ENCODE measurements around the gene STK39. TPM values are rescaled to one million over a fixed set of nuclear protein-coding genes. Genes with fewer than 3 reads are reported as not detected.

Gene STK39
- polyA plus RNA-seq, 1 donor from 2014 or later = 9.5 TPM

GRCh38 chr2:168086851-168087250 is 160.5 kb downstream of the STK39 start:
- Histone ChIP-seq H3F3A (ENCODE audit: insufficient read depth, low read length, poor library complexity, severe bottlenecking) (no peaks in the 10 kb centered on the region), H3K79me2 (replicated peaks; ENCODE audit: insufficient read depth, low read length) (no peaks in the 10 kb centered on the region), H3K9me2 (ENCODE audit: insufficient read depth, low read length) (no peaks in the 10 kb centered on the region), H3K4me3 (ENCODE audit: low read length) (no peak overlapping the region), H2AFZ (ENCODE audit: low read depth, low read length) (no peak overlapping the region), H3K27me3 (ENCODE audit: insufficient read depth, low read depth, low read length) (no peaks in the 10 kb centered on the region), H3K9me3 (ENCODE audit: low read length) (no peaks in the 10 kb centered on the region), H4K20me1 (ENCODE audit: insufficient read depth) (no peaks in the 10 kb centered on the region), H3K27ac (ENCODE audit: low read length) (no peak overlapping the region), H3K36me3 (ENCODE audit: insufficient read depth, low read length) (no peaks in the 10 kb centered on the region), H3K4me2 (ENCODE audit: low read length) (no peak overlapping the region), H3K9ac (ENCODE audit: low read length) (no peak overlapping the region)
- no peak for TF ChIP-seq POLR2AphosphoS5 (IDR thresholded peaks at IDR 0.05)
- TF ChIP-seq EZH2 (IDR thresholded peaks at IDR 0.05; ENCODE audit: borderline replicate concordance, insufficient read depth, low read length, poor library complexity, severe bottlenecking) = no peak
- no peak for TF ChIP-seq EP300 (conservative IDR thresholded peaks at IDR 0.05; ENCODE audit: poor library complexity, severe bottlenecking)
- TF ChIP-seq TAF1 (IDR thresholded peaks at IDR 0.05; ENCODE audit: low read depth) = no peak
- TF ChIP-seq CTCF (IDR thresholded peaks at IDR 0.05; ENCODE audit: poor library complexity, severe bottlenecking) = no peak
- TF ChIP-seq MXI1 (conservative IDR thresholded peaks at IDR 0.05; ENCODE audit: poor library complexity, severe bottlenecking) = no peak
- TF ChIP-seq RAD21 (conservative IDR thresholded peaks at IDR 0.05) = no peak
- TF ChIP-seq SMC3 (conservative IDR thresholded peaks at IDR 0.05; ENCODE audit: poor library complexity) = no peak
- no peak for TF ChIP-seq REST (IDR thresholded peaks at IDR 0.05; ENCODE audit: borderline replicate concordance)

GRCh38 chr2:168085801-168086361 is 161.5 kb downstream of the STK39 start:
- Histone ChIP-seq H3K4me2 (ENCODE audit: low read length) (no peak overlapping the region), H3K9me2 (ENCODE audit: insufficient read depth, low read length) (no peaks in the 10 kb centered on the region), H3K27me3 (ENCODE audit: insufficient read depth, low read depth, low read length) (no peaks in the 10 kb centered on the region), H3F3A (ENCODE audit: insufficient read depth, low read length, poor library complexity, severe bottlenecking) (no peaks in the 10 kb centered on the region), H3K27ac (ENCODE audit: low read length) (no peak overlapping the region), H3K9me3 (ENCODE audit: low read length) (no peaks in the 10 kb centered on the region), H3K79me2 (replicated peaks; ENCODE audit: insufficient read depth, low read length) (no peaks in the 10 kb centered on the region), H2AFZ (ENCODE audit: low read depth, low read length) (no peak overlapping the region), H3K36me3 (ENCODE audit: insufficient read depth, low read length) (no peaks in the 10 kb centered on the region), H3K4me3 (ENCODE audit: low read length) (no peak overlapping the region), H3K9ac (ENCODE audit: low read length) (no peak overlapping the region), H4K20me1 (ENCODE audit: insufficient read depth) (no peaks in the 10 kb centered on the region)
- TF ChIP-seq SMC3 (conservative IDR thresholded peaks at IDR 0.05; ENCODE audit: poor library complexity) (no peak), EZH2 (IDR thresholded peaks at IDR 0.05; ENCODE audit: borderline replicate concordance, insufficient read depth, low read length, poor library complexity, severe bottlenecking) (no peak), RAD21 (conservative IDR thresholded peaks at IDR 0.05) (no peak), CTCF (IDR thresholded peaks at IDR 0.05; ENCODE audit: poor library complexity, severe bottlenecking) (no peak), POLR2AphosphoS5 (IDR thresholded peaks at IDR 0.05) (no peak), REST (IDR thresholded peaks at IDR 0.05; ENCODE audit: borderline replicate concordance) (no peak), MXI1 (conservative IDR thresholded peaks at IDR 0.05; ENCODE audit: poor library complexity, severe bottlenecking) (no peak), EP300 (conservative IDR thresholded peaks at IDR 0.05; ENCODE audit: poor library complexity, severe bottlenecking) (no peak), TAF1 (IDR thresholded peaks at IDR 0.05; ENCODE audit: low read depth) (no peak)
